ENCODE results near the gene MPPED1. TPM values are rescaled to one million over a fixed set of nuclear protein-coding genes. Genes with fewer than 3 reads are reported as not detected.

The MPPED1 gene
- total and polyA plus RNA-seq, 4 donors = 14.3 to 23.3 (median 16.0) TPM

DNA sequence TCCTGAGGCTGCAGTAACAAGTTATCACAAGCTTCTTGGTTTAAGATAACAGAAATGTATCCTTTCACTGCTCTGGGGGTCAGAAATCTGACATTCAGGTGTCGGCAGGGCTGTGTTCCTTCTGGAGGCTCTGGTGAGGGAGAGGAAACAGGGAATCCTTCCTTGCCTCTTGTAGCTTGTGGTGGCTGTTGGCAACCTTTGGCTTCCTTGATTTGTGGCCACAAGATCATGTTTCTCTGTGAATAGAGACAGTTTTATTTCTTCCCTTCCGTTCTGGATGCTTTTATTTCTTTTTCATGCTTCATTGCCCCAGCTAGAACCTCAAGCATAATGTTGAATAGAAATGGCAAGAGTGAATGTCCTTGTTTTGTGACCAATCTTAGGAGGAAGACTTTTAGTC is 44.0 kb downstream of the MPPED1 start:
- H3K9me3 ChIP-seq (ENCODE audit: control insufficient read depth, insufficient read depth, low read length) = no peaks in the 10 kb centered on the region
- DNase-seq (ENCODE audit: low read depth in 4 of 6, low spot score in 6 of 6) = no peak
- no peaks in the 10 kb centered on the region for H3K27me3 ChIP-seq (ENCODE audit: control insufficient read depth, insufficient read depth, low read length)
- no peaks in the 10 kb centered on the region for H3K36me3 ChIP-seq (ENCODE audit: control insufficient read depth, insufficient read depth, low read length)
- no peak overlapping the region for H3K4me3 ChIP-seq (ENCODE audit: low read depth, low read length)
- 43% methylated on average over 1 of the region's 2 CpGs for WGBS (ENCODE audit: insufficient coverage)
- no peak overlapping the region for H3K27ac ChIP-seq (ENCODE audit: low read depth, low read length)
- no peaks in the 10 kb centered on the region for H3K4me1 ChIP-seq (ENCODE audit: control insufficient read depth, insufficient read depth, low read length)

DNA sequence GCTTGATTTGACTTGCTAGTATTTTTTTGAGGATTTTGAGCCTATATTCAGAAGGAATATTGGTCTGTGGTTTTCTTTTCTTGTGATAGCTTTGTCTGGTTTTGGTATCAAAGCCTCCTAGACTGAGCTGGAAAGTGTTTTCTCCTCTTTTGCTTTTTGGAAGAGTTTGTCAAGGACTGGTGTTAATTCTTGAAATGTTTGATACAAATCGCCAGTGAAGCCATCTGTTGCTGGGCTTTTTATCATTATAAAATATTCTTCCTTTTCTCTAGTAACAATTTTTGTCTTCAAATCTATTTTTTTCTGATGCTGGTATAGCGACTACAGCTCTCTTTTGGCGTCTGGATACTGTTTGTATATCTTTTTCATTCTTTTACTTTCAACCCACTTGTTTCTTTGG is 45.2 kb downstream of the MPPED1 start:
- Histone ChIP-seq H3K27ac (ENCODE audit: low read depth, low read length) (no peak overlapping the region), H3K36me3 (ENCODE audit: control insufficient read depth, insufficient read depth, low read length) (no peaks in the 10 kb centered on the region), H3K9me3 (ENCODE audit: control insufficient read depth, insufficient read depth, low read length) (no peaks in the 10 kb centered on the region), H3K4me3 (ENCODE audit: low read depth, low read length) (no peak overlapping the region), H3K4me1 (ENCODE audit: control insufficient read depth, insufficient read depth, low read length) (no peaks in the 10 kb centered on the region), H3K27me3 (ENCODE audit: control insufficient read depth, insufficient read depth, low read length) (no peaks in the 10 kb centered on the region)
- no CpG with 5 or more reads among the region's 3 CpGs for WGBS (ENCODE audit: insufficient coverage)
- DNase-seq (ENCODE audit: low read depth in 4 of 6, low spot score in 6 of 6) = peak in 1 of 6 donors; percentile 51

DNA sequence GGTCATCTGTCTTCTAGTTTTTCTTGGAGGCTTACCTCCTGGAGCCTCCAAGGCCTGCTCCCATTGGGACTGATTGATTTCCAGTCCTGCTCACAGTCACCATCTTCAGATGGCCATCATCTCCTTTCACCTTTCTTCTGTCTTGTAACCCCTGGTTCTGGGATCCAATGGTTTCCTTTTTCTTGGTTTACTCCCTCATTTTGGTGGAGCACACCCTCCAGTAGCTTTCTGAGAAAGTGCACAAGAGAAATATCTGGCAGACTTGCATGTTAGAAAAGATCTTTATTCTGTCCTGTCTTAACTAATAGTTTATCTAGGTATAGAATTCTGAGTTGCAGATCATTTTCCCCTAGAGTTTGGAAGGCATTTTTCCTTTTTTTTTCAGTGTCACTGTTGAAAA is 50.9 kb downstream of the MPPED1 start:
- no peak overlapping the region for H3K4me3 ChIP-seq (ENCODE audit: low read depth, low read length)
- H3K9me3 ChIP-seq (ENCODE audit: control insufficient read depth, insufficient read depth, low read length) = peaks cover 4% of the 10 kb centered on the region
- peaks cover 2% of the 10 kb centered on the region for H3K36me3 ChIP-seq (ENCODE audit: control insufficient read depth, insufficient read depth, low read length)
- H3K27me3 ChIP-seq (ENCODE audit: control insufficient read depth, insufficient read depth, low read length) = no peaks in the 10 kb centered on the region
- no peak overlapping the region for H3K27ac ChIP-seq (ENCODE audit: low read depth, low read length)
- DNase-seq (ENCODE audit: low read depth in 4 of 6, low spot score in 6 of 6) = no peak
- H3K4me1 ChIP-seq (ENCODE audit: control insufficient read depth, insufficient read depth, low read length) = peaks cover 10% of the 10 kb centered on the region

DNA sequence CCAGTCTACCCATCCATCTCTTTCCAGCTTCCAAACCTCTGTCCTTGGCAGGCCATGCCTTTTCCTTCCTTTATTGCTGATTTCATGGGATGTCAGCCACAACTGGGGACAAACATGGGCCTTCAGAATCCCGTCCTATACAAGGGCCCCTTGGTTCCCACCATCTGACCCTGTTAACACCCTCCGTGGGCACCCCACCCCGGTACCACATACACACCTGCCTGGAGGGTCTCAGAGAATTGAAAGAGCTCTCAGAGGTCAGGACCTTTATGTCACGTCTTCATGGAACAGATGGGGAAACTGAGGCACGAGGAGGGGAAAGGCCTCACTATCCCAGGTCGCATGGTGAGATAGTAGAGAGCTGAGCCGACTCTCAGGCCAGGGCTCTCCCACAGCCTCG is 53.0 kb downstream of the MPPED1 start:
- DNase-seq (ENCODE audit: low read depth in 4 of 6, low spot score in 6 of 6) = no peak
- no peak overlapping the region for H3K4me3 ChIP-seq (ENCODE audit: low read depth, low read length)
- no peak overlapping the region for H3K27ac ChIP-seq (ENCODE audit: low read depth, low read length)
- no peaks in the 10 kb centered on the region for H3K27me3 ChIP-seq (ENCODE audit: control insufficient read depth, insufficient read depth, low read length)
- H3K4me1 ChIP-seq (ENCODE audit: control insufficient read depth, insufficient read depth, low read length) = peaks cover 10% of the 10 kb centered on the region
- WGBS (ENCODE audit: insufficient coverage) = 95% methylated on average over 8 of the region's 8 CpGs
- H3K36me3 ChIP-seq (ENCODE audit: control insufficient read depth, insufficient read depth, low read length) = peaks cover 2% of the 10 kb centered on the region
- peaks cover 4% of the 10 kb centered on the region for H3K9me3 ChIP-seq (ENCODE audit: control insufficient read depth, insufficient read depth, low read length)

DNA sequence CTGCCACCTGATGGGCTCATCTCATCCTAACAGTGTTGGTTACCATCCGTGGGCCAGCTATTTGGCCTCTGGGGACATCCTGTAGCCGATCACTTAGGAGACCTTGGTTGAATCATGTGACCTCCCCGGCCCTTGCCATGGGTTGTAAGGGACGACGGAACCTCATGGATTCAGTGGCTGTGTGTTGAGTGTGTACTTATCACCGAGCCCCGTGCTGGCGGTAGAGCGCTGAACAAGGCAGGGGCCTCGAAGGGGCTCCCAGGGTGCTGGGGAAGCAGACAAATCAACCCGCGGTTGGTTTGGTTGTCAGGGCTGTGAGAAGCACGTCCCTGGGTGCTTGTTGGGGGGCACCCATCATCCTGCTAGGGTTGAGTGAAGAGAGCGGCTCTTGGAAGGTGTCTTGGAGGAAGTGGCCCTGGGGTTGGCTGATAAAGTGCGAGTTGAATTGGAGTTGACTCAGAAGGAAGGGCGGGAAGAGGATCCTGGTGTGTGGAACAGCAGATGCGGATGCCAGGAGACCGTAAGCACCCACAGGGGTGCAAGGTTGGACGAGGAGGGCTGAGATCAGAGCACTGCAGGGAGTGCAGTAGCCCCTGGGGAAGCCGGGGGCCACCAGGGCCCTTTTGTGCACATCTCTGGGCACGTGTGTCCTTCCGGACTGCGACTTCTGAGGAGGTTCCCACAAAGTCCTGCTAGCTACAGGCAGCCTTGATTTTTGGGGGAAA is 53.6 kb downstream of the MPPED1 start:
- WGBS (ENCODE audit: insufficient coverage) = 91% methylated on average over 19 of the region's 23 CpGs
- H3K9me3 ChIP-seq (ENCODE audit: control insufficient read depth, insufficient read depth, low read length) = peaks cover 4% of the 10 kb centered on the region
- no peak overlapping the region for H3K4me3 ChIP-seq (ENCODE audit: low read depth, low read length)
- H3K27ac ChIP-seq (ENCODE audit: low read depth, low read length) = no peak overlapping the region
- H3K4me1 ChIP-seq (ENCODE audit: control insufficient read depth, insufficient read depth, low read length) = peaks cover 10% of the 10 kb centered on the region
- H3K36me3 ChIP-seq (ENCODE audit: control insufficient read depth, insufficient read depth, low read length) = peaks cover 2% of the 10 kb centered on the region
- no peaks in the 10 kb centered on the region for H3K27me3 ChIP-seq (ENCODE audit: control insufficient read depth, insufficient read depth, low read length)
- DNase-seq (ENCODE audit: low read depth in 4 of 6, low spot score in 6 of 6) = no peak

DNA sequence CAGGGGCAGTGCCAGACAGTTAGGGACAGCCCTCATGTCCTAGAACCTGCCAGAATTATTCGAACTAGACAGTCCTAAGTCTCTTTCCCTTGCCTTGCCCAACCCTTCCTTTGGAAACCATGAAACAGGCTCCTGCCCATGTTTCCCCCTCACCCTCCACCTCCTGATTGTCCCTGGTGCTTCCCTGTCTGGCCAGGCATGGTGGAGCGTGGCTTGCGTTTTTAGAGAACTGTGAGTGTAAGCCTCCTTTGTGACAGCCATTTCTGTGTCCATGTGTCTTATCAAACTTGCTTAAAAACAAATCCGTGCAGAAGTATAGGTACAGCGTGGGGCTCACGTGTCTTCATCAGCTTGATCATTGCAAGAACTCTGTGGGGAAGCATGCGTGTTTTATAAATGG is 54.9 kb downstream of the MPPED1 start:
- H3K36me3 ChIP-seq (ENCODE audit: control insufficient read depth, insufficient read depth, low read length) = peaks cover 2% of the 10 kb centered on the region
- H3K27ac ChIP-seq (ENCODE audit: low read depth, low read length) = no peak overlapping the region
- peaks cover 12% of the 10 kb centered on the region for H3K4me1 ChIP-seq (ENCODE audit: control insufficient read depth, insufficient read depth, low read length)
- 77% methylated on average over 7 of the region's 7 CpGs for WGBS (ENCODE audit: insufficient coverage)
- no peaks in the 10 kb centered on the region for H3K27me3 ChIP-seq (ENCODE audit: control insufficient read depth, insufficient read depth, low read length)
- no peak for DNase-seq (ENCODE audit: low read depth in 4 of 6, low spot score in 6 of 6)
- peaks cover 4% of the 10 kb centered on the region for H3K9me3 ChIP-seq (ENCODE audit: control insufficient read depth, insufficient read depth, low read length)
- no peak overlapping the region for H3K4me3 ChIP-seq (ENCODE audit: low read depth, low read length)

DNA sequence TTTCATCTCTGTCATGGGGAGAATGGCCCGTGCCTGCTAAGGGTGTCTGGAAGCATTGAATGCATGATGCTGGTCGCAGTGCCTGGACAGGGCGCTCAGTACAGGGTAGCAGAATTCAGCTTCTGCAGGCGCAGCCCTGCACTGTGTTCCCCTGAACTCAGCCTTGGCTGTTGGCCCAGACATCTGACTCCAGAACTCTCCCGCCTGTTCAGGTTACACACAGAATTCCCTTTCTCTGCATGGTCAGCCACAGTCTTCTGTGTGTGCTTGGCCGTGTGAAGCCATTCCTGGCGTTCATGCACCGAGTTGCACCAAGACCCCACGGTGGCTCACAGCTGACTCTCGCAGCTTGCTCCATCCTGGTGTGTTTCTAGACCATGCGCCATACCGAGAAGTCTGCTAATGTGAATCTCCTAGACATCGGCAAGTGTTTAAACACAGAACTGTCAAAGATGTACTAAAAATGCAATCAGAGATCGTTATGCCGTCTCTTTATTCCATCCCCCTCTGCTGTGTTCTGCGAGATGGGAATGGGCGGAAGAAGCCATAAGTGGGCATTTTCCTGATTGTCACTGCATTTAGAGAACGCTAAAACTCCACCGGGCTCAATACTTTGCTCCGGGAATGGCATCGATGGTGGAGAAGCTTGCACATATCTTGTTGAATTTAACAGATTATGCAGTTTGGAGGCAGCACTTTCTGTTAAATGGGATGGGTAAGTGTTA is 55.6 kb downstream of the MPPED1 start:
- Histone ChIP-seq H3K27ac (ENCODE audit: low read depth, low read length) (no peak overlapping the region), H3K36me3 (ENCODE audit: control insufficient read depth, insufficient read depth, low read length) (peaks cover 2% of the 10 kb centered on the region), H3K9me3 (ENCODE audit: control insufficient read depth, insufficient read depth, low read length) (peaks cover 4% of the 10 kb centered on the region), H3K4me3 (ENCODE audit: low read depth, low read length) (no peak overlapping the region), H3K4me1 (ENCODE audit: control insufficient read depth, insufficient read depth, low read length) (peaks cover 12% of the 10 kb centered on the region), H3K27me3 (ENCODE audit: control insufficient read depth, insufficient read depth, low read length) (no peaks in the 10 kb centered on the region)
- WGBS (ENCODE audit: insufficient coverage) = 52% methylated on average over 18 of the region's 21 CpGs
- DNase-seq (ENCODE audit: low read depth in 4 of 6, low spot score in 6 of 6) = peak in 3 of 6 donors; percentile 31 to 81 (median 76)

DNA sequence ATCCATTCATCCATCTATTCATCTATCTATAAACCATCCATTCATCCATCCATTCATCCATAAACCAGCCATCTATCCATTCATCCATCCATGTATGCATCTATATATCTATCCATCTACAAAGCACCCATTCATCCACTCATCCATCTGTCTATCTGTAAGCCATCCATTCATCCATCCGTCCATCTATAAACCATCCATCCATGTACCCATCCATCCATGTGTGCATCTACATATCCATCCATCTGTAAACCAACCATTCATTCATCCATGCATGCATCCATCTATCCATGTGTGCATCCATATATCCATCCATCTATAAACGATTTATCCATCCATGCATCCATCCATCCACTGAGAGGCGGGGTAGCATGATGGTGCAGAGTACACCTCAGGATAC is 58.4 kb downstream of the MPPED1 start:
- H3K9me3 ChIP-seq (ENCODE audit: control insufficient read depth, insufficient read depth, low read length) = no peaks in the 10 kb centered on the region
- DNase-seq (ENCODE audit: low read depth in 4 of 6, low spot score in 6 of 6) = no peak
- no peak overlapping the region for H3K4me3 ChIP-seq (ENCODE audit: low read depth, low read length)
- H3K4me1 ChIP-seq (ENCODE audit: control insufficient read depth, insufficient read depth, low read length) = peaks cover 12% of the 10 kb centered on the region
- no peaks in the 10 kb centered on the region for H3K27me3 ChIP-seq (ENCODE audit: control insufficient read depth, insufficient read depth, low read length)
- H3K27ac ChIP-seq (ENCODE audit: low read depth, low read length) = no peak overlapping the region
- 89% methylated on average over 3 of the region's 3 CpGs for WGBS (ENCODE audit: insufficient coverage)
- peaks cover 4% of the 10 kb centered on the region for H3K36me3 ChIP-seq (ENCODE audit: control insufficient read depth, insufficient read depth, low read length)

DNA sequence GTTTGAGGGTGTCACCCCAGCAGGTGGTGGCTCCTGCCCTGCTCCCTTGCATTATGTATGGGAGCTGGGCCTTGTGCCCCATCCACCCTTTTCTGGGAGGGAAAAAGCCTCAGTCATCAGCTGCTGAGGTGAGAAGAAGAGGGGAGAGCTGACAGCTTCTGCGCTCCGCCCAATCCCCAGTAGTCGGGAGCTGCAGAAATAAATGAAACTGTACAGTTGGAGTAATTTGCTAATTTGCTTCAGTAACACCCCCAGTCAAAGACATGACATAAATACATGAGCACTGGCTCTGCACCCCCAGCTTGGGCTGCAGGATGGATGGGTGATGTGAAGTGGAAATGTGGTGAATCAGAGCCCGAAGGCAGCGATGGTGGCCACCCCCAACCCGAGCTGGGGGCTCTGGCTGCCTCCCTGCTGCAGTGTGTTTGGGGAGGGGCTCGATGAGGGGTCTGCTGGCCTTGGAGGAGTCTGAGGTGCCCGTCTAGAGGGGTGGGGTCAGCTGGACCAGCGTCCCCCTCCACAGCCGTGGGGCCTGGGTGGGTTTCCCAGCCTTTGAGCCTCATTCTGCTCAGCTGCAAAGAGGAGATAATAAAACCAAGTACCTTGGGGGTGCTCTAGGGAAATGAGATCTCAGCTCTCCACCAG is 59.2 kb downstream of the MPPED1 start:
- Histone ChIP-seq H3K27ac (ENCODE audit: low read depth, low read length) (no peak overlapping the region), H3K9me3 (ENCODE audit: control insufficient read depth, insufficient read depth, low read length) (no peaks in the 10 kb centered on the region), H3K36me3 (ENCODE audit: control insufficient read depth, insufficient read depth, low read length) (peaks cover 4% of the 10 kb centered on the region), H3K27me3 (ENCODE audit: control insufficient read depth, insufficient read depth, low read length) (no peaks in the 10 kb centered on the region), H3K4me1 (ENCODE audit: control insufficient read depth, insufficient read depth, low read length) (peaks cover 12% of the 10 kb centered on the region), H3K4me3 (ENCODE audit: low read depth, low read length) (no peak overlapping the region)
- DNase-seq (ENCODE audit: low read depth in 4 of 6, low spot score in 6 of 6) = no peak
- 64% methylated on average over 7 of the region's 10 CpGs for WGBS (ENCODE audit: insufficient coverage)

Measured in spinal cord (tissue), 10 donors.